GM18861 (cell line): ENCODE data around the gene SCARF2.
"Not testable (repeated sequence)": the region's sequence is repeated elsewhere in the genome, so short reads cannot be mapped to it uniquely, and the experiment has no call there.

ENCODE experiments used
- ATAC-seq: cut with Tn5 transposase; IDR thresholded peaks from one replicate; pipeline ENCODE4 v1.9.1; 2021; ENCODE audit not compliant: unreplicated experiment

SCARF2 gene

DNA sequence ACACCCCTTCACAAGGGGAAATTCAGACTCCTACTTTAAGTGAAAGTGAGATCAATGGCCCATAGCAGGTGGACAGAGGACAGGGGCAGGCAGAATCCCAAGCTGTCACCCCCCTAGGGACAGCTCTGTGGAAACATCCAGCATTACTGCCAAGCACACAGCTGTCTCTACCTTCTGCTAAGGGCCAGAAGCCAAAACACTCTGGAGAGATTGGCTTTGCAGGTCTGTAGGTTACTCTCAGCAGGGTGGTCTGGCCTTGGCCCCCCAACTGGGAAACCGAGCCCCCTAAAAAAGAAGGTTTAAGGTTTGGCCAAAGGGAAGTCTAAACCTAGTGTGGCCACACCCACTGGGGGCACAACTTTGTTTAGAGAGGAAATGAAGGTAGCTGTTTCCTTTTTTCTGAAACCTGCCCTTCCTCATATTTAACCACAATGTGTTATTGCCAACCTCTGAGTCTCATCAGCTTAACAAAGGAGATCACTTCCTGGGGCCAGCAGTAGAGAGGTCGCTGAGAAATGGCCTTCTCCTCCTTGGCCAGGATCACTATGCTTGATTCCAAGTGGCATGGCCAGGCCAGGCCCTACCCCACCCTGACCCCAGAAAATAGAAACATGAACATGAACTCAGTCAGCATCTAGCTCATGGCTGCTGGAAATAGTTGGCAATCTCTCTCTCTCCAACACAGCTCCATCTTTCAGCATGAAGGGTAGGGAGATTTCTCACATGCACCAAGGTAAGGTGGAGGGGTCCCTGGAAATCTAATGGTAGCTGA is 25.9 kb upstream of the SCARF2 start:
- ATAC-seq = no peak

DNA sequence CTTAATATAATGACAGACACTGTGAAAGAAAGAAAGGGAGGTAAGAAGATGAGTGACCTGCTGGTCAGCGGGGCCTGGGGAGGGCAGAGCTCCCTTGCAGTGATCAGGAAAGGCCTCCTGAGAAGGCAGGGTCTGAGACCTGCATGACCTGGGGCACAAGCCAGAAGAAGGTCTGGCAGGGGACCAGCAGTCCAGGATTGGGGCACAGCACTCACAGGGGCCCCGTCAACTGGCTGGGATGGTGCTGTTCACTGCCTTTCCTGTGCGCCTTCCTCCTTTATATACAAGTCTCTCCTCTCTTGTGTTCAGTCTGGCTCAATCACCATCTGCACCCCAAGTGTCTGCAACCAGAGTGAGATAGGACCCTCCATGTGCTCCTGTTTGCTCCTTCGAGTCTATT is 22.2 kb upstream of the SCARF2 start:
- ATAC-seq = no peak

DNA sequence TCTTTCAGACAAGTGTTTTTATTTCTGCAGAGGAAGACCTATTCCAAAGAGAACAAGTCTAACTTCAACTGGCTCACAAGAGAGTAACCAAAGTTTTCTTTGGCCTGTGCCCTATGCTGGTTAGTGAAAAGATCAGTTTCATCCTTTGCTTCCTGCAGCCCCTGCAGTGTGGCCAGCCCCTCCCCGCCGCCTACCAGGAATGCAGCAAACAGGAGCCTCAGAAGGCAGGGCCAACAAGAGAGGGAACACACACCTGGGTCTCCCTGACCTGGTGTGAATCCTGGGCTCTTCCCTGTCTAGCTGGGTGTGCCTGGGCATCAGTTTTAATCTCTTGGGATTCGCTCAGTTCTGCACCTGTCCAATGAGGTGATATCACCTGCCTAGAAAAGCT is 21.5 kb upstream of the SCARF2 start:
- ATAC-seq = no peak

- no peak for ATAC-seq
Measured at GRCh38 chr22:20458530-20459151, 21.0 kb upstream of the SCARF2 start.

DNA sequence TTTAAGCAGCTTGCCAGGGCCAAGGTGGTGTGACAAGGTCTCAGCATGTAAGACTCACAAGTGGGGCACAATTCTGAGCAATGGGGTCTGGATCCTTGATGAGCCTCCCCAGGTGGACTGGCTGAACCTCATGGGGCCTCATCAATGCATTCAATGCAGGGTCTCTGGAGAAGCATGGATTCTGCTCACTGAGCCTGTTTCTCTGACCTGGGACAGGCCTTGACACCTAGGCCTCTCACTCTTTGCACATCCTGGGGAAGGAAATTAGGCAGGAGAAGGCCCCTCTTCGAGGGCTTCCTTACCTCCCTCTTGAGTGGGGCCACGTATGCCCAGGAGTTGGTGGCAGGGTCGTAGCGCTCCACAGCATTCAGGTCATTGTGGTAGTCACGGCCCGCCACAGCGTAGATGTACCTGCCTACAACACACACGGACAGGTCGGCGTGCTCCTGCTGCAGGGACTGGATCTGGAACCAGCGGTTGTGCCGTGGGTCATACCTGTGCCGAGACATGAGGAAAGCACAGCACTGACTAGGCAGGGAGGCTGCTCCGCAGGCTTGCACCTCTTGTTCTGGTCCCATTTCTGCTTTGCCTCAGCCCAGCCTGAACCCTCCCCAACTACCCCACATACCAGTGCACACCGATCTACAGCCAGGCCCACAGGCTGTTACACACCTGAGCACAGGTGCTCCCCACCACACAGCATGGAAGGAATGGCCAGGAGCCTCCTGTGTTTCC is 20.0 kb upstream of the SCARF2 start:
- no peak for ATAC-seq

GRCh38 chr22:20456722-20457076 is 19.1 kb upstream of the SCARF2 start:
- ATAC-seq = no peak

DNA sequence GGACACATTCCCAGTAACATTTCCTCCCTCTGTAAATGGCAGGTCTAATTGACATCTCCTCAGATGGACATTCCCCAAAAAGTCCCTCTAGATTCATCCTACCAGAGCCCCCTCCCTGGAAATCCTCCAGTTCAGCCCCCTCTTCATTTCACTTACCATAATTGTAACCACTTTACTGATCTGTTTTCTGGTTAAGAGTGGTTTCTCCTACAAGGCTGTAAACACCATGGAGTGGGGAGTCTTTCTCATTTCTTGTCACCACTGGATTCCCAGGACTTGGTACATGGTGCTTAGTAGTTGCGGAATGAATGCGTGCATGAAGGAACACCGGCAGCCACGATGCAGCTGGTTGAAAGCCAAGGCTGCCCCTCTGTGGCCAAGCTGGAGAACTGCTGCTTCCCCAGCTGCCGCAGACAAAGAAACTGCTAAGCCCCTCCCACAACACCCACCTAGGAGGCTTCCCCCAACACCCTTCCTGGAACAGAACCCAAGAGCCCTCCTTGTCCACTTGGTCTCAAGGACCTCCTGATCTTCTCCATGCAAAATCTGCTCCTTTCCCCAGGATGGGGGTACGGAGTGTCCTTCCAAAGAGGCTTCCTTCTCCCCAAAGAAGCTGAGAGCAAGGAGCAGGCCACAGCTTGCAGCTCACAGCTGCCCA is 18.6 kb upstream of the SCARF2 start:
- peak; percentile 48 for ATAC-seq

DNA sequence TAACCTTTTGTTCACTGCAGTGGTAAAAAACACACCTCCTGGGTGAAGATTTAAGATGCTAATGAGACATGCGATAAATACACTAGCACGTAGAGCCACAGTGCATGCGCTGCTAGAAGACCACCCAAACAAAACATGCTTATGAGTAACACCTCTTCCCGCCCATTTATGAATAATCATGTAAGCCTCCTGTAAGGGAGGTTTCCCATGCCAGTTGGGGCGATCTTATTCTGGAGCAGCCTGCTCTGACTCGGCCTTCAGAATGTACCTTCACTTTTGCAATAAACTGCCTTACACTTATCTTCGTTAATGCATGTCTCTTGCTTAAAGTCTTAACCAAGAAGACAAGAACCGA is 18.1 kb upstream of the SCARF2 start:
- no peak for ATAC-seq

DNA sequence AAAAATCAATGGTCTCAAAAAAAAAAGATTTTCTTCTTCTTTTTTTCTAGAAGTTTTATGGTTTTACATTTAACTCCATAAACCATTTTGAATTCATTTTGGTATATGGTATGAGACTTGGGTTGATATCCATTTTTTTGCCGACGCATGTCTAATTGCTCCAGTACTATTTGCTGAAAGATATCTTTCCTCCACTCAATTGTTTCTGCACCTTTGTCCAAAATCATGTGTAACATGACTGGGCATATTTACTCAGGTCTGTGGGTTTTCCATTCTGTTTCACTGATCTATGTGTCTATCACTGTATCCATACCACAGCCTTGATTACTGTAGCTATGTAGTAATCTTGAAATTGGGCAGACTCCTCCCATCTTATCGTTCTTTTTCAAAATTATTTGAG is 15.6 kb upstream of the SCARF2 start:
- ATAC-seq = no peak

- no peak for ATAC-seq
Measured at GRCh38 chr22:20451920-20452319, 14.3 kb upstream of the SCARF2 start.

DNA sequence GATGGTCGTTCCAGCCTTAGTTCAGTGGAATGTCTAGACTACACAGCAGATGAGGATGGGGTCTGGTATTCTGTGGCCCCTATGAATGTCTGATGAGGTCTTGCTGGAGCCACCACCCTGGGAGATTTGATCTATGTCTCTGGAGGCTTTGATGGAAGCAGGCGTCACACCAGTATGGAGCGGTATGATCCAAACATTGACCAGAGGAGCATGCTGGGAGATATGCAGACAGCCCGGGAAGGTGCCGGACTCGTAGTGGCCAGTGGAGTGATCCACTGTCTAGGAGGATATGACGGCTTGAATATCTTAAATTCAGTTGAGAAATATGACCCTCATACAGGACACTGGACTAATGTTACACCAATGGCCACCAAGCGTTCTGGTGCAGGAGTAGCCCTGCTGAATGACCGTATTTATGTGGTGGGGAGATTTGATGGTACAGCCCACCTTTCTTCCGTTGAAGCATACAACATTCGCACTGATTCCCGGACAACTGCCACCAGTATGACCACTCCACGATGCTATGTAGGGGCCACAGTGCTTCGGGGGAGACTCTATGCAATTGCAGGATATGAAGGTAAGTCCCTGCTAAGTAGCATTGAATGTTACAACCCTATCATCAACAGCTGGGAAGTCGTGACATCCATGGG is 13.6 kb upstream of the SCARF2 start:
- not testable (repeated sequence) for ATAC-seq

DNA sequence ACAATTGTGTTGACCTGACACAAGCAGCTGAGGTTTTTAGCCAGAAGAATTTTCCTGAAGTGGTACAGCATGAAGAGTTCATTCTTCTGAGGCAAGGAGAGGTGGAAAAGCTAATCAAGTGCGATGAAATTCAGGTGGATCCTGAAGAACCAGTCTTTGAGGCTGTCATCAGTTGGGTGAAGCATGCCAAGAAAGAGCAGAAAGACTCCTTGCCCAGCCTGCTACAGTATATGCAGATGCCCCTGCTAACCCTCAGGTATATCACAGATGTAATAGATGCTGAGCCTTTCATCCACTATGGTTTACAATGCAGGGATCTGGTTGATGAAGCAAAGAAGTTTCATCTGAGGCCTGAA is 12.9 kb upstream of the SCARF2 start:
- ATAC-seq = no peak

DNA sequence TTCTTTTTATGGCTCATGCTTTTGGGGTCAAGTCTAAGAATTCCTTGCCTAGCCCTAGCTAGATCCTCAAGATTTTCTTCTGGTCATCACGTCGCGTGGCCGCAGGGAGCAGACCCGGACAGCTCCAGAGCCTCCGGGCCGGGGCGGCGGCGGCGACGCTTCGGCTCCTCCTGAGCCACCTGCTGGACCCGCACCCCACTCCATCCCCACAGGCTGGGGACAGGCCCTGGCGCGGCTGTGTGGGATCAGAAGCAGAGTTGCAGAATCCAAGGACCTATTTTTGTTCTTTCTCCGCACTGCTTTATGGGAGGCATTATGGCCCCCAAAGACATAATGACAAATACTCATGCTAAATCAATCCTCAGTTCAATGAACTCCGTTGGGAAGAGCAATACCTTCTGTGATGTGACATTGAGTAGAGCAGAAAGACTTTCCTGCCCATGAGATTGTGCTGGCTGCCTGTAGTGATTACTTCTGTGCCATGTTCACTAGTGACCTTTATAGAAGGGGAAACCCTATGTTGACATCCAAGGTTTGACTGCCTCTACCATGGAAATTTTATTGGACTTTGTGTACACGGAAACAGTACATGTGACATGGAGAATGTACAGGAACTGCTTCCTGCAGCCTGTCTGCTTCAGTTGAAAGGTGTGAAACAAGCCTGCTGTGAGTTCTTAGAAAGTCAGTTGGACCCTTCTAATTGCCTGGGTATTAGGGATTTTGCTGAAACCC is 12.4 kb upstream of the SCARF2 start:
- ATAC-seq = no peak

DNA sequence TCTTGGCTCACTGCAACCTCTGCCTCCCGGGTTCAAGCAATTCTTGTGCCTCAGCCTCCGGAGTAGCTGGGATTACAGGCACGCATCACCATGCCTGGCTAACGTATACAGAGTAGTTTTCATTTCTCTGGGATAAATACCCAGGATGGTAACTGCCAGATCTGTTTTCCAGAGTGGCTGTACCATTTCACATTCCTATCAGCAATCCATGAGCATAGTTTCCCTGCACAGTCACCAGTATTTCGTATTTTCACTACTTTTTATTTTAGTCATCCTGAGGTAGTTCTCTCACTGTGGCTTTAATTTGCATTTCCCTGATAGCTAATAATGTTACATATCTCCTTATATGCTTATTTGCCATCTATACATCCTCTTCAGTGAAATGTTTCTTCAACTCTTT is 11.0 kb upstream of the SCARF2 start:
- ATAC-seq = no peak

- no peak for ATAC-seq
Measured at GRCh38 chr22:20446383-20446970, 8.9 kb upstream of the SCARF2 start.

- no peak for ATAC-seq
Measured at GRCh38 chr22:20444325-20444724, 6.7 kb upstream of the SCARF2 start.

- no peak for ATAC-seq
Measured at GRCh38 chr22:20442485-20443284, 5.1 kb upstream of the SCARF2 start.

DNA sequence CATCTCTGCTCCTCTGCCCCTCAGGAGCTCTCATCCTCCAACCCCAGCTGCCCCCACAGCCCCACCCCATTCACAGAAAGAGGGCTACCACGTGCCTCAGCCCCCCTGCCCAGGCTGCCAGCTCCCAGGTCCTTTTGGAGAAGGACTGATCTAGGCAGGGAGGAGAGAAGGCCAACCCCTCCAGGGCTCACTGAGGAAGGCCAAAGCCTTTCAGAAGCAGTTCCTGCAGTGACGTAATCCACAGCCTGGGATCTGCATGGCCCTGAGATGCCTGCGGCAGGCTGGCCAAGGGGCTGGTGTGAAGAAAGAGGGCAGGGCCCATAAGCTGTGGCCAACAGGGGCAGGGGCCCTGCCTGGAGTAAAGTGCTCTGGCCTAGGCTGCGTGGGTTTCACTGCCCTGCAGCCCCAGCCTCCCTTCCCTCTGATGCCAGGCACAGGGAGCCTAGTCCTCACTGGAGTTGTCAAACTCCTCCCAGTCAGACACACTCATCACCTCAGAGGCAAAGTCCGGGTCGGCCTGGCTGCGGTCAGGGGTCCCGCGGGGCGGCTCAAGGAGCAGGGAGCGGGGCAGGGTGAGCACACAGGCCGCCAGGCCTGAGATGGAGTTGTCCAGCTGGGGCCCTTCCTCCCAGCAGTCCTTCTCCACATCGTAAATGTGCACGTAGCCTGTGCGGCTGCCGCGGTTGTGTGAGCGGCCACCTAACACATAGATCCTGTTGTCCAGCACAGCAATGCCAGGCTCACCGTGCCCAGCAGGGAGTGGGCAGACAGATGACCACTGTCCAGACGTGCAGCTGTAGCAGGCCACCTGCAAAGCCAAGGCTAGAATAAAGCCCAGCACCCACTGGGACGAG is 4.2 kb upstream of the SCARF2 start:
- no peak for ATAC-seq
